ENCODE results near the gene TFAP2B. TPM values are rescaled to one million over a fixed set of nuclear protein-coding genes. Genes with fewer than 3 reads are reported as not detected.

Gene TFAP2B
- not detected in 2 replicates for total RNA-seq

GRCh38 chr6:50818673-50819072, at the start of gene TFAP2B:
TFAP2B (plus strand) TSS chr6:50818871; CDS start chr6:50818892, 21 bp downstream.

Other genes starting within 250 kb of the TFAP2B start
- not detected in 2 replicates for gene TFAP2D, start 105.3 kb upstream of the TFAP2B start, total RNA-seq

All from pericardium fibroblast (primary cell).